NCI-H2107 treated with DMSO at 0.1 percent for 48 hours (cell line): ENCODE measurements around the gene BPI.
"Not testable (repeated sequence)": the region's sequence is repeated elsewhere in the genome, so short reads cannot be mapped to it uniquely, and the experiment has no call there.

Experiments
- DNase-seq: peaks from one replicate; lab custom pipeline; 2025; ENCODE audit not compliant: unreplicated experiment; lab: John Stamatoyannopoulos, UW

BPI gene

DNA sequence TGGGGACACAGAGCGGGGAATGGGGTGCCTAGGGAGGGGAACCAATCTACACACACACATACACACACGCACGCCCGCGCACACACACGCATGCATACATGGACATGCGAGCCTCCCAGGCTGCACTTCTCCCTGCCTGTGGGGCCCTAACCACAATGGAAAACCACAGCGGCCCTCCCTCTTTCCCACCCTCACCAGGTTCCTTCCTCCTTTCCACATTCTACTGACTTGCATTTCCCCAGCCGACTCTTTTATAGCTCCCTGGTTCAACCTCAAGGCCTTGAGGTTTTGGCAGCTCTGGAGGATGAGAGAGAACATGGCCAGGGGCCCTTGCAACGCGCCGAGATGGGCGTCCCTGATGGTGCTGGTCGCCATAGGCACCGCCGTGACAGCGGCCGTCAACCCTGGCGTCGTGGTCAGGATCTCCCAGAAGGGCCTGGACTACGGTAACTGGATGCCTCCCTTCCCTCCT lies at the start of gene BPI:
TSS of gene BPI (plus strand) at position 249 of the 472 bp plus-strand sequence. CDS start at position 317, 68 bp downstream.
- no peak for DNase-seq

DNA sequence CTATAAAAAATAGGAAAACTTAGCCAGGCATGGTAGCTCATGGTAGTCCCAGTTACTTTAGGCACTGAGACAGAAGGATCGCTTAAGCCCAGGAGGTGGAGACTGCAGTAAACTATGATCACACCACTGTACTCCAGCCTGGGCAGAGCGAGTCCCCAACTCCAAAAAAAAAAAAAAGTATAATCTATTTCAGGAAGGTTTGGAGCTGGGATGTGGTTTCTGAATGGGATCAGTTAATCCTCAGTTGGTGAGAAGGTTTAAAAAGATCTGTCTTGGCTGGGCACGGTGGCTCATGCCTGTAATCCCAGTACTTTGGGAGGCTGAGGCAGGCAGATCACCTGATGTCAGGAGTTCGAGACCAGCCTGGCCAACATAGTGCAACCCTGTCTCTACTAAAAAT lies 49.3 kb upstream of the BPI start:
- DNase-seq, result not testable (repeated sequence)

DNA sequence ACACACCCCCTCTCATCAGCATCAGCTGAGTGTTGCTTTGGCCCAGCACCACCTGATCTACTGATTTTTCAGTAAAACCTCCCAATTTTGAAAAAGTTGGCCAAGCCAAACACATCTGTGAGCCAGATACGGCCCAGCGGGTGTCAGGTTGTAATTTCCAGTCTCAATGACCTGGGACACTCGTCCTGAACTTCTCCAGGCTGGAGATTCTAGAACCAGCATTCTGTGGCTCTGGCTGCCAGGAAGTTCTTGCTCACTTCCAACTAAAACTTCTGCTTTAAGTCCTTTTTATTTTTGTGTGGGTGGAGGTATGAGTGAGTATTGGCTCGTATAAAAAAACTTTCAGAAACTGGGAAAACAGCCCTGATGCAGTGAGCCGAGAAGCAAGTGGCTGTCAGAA lies 48.6 kb upstream of the BPI start:
- DNase-seq, result no peak

DNA sequence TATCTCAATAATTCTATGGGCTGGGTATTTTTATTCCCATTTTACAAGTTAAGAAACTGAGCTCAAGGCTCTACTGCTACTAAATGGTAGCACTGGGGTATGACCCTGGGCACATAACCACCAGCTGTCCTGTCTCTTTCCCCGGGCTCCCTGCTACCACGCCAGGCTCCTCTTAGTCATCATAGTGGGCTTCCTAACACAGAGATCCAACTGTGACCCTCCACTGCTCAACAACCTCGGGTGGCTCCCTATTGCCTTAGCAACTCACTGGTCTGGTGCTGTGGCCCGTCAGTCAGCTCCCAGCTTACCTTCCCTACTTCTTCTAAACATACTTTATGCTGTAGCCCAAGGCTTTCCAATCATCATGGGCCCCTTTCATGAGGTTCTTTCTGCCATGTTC lies 47.9 kb upstream of the BPI start:
- no peak for DNase-seq

DNA sequence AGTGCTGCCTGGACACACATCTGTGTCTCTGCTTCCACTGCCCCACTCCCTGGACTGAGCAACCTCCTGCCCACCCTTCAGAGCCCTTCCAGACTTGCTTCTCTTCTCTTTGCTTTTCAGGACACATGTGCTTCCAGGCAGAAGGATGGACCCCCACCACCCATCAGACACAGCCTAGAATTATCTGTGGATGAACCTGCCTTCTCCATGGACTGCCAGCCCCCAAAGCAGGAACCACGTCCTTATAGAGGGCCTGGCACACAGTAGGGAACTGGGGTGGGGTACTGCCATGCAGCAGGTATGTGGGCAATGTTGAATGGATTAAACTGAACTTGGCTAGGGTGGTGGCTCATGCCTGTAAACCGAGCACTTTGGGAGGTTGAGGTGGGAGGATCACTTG lies 47.0 kb upstream of the BPI start:
- no peak for DNase-seq

DNA sequence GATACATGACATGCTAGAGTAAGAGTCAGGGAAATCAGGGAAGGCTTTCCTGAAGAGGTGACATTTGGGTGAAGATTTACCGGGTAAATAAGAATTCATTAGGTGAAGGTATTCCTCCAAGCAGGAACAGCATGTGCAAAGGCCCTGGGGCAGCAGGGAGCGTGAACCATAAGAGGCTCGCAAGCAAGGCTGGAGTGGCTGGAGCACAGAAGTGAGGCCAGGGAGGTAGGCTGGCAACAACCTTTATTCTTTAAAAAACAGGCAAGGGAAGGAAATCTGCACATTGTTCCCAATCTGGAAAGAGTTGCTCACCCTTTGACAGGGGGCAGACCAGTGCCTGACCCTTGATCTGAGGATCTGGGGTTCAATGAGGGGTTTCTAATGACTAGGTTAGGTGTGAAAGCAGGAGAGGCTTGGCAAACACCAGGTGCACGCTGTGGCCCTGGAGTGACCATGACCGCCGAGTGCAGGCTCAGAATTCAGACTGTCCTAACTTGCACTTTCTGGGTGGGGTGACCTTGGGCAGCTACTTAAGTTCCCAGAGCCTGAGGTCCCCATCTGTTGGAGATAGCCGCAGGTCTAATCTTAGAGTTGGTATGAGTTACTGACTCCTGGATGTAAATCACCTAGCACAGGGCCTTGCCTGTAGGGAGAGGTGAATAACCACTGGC lies 45.3 kb upstream of the BPI start:
- no peak for DNase-seq

DNA sequence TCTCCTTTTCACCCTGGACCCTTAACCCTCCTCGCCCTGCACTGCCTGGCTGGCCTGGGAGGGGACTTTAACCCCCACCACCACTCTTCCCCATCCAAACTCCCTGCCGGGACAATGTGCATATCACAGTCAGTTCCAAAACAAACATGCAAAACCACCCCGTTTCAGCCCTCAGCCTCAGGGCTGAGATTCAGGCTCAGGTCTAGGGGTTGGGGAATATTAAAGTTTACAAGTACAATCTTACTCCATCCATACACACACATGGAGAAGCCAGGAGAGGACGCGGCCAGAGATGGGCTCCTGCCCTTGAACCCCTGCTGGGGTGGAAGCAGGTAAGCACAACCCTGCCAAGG lies 44.0 kb upstream of the BPI start:
- no peak for DNase-seq

DNA sequence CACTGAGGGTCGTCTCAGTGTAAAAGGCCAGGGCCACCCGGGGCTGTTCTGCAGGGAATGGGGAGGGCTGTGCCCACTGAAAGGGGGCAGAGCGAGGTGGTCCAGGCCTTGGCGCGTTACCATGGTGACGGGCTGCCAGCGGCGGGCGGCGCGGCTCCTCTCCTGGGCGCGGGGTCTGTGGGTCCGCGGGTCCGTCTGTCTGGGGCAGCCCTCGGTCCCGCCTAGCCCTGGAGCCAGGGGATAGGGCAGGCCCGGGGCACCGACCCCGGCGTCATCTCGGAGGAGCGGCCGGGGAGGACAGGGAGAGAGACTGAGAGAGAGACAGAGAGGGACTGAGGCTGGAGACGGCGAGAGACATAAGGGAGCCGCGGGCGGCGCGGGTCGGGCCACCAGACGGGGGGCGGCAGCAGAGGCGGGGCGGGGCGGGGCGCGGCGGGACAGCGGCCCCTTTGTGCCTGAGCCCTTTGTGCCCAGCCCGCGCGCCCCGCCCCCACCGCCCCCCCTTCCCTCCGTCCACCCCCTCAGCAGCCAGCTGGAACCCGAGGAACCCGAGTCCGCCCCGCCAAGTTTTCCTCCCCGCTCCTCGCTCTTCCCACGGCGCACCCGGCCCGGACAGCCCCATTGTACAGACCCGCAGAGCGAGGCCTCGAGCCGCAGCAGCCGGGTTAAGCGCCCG lies 43.4 kb upstream of the BPI start, which contains the start of gene KIAA1755:
TSS of gene KIAA1755 (minus strand) at position 358 of the 676 bp plus-strand sequence. CDS start at position 123, 235 bp downstream.
- no peak for DNase-seq

DNA sequence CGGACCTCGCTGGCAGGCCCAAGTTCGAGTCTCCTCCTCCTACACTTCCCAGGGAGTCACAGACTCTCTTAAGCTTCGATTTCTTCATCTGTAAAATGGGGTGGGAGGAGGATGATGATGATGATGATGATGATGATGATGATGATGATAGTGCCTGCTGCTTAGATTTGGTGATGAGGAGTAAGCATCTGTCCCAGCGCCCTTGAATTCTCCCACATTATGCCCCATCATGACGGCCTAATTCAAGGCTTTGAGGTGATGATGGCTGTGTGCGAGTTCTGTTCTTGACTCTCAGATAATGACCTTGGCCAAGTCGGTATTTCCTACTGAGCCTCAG lies 42.9 kb upstream of the BPI start:
- no peak for DNase-seq

DNA sequence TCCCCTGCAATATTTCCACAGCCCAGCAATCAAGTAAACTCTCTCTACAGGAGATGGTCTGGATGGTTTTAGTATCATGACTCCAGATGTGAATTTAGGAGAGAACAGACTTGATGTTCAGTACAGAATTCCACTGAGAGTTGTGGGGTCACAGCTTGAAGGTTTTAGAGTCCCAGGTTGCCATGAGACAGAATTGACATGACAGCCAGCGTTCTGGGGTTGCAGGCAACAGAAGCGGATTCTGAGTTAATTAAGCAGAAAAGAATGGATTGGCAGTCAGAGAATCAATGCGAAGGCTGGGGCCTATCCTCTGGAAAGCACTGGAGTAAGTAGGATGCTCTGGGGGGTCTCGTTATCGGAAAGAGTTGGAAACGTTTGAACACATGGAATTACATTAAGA lies 41.0 kb upstream of the BPI start:
- DNase-seq, result no peak

DNA sequence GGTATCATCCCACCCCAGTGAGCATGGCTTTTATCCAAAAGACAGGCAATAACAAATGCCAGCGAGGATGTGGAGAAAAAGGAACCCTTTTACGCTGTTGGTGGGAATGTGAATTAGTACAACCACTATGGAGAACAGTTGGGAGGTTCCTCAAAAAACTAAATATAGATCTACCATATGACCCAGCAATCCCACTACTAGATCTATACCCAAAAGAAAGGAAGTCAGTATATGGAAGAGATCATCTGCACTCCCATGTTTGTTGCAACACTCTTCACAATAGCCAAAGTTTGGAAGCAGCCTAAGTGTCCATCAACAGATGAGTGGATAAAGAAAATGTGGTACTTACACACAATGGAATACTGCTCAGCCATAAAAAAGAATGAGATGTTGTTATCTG lies 37.5 kb upstream of the BPI start:
- no peak for DNase-seq

DNA sequence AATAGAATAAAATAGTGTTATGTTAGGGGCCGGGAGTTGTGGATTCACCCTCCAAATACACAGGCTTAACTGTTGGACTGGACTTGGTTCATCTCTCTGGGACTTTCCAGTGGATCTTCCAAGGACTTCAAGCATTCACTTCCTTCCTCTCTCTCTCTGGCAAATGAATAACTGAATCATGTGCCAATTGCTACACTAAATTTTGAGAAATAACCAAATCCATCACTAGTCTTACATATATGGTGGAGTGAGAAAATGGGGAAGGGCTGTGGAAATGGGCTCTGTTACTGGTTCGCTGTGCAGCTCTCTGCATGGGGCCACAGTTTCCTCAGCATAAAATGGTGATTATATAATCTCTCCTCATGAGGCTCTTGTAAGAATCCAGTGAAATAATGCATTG lies 36.7 kb upstream of the BPI start:
- DNase-seq, result no peak

DNA sequence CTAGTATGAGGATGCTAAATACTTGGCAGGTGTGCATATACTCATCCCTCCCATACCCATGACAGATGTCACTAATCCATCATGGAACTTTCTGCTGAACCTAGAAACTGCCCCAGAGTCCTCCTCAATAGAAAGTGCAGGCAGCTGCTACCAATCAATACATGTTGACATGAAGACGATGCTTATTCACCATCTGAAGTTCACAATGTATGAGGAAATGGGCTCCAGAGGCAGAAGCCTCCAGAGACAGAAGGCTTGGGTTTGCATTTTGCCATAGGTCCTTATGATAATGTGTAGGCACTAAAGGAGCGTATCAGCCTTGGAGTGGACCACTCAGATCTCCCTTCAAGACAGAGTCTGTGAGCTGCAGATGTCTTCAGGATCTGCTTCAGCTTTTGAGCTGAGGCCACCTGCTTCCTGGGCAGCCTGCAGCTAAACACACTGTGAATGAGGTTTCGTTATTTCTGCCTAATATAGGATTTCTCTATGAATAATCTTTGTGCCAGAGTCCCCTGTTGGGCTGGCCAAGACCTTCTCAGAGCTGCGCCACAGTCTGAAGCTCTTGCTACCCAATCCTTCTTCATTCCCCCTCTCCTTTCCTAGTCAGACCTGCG lies 35.9 kb upstream of the BPI start:
- no peak for DNase-seq

DNA sequence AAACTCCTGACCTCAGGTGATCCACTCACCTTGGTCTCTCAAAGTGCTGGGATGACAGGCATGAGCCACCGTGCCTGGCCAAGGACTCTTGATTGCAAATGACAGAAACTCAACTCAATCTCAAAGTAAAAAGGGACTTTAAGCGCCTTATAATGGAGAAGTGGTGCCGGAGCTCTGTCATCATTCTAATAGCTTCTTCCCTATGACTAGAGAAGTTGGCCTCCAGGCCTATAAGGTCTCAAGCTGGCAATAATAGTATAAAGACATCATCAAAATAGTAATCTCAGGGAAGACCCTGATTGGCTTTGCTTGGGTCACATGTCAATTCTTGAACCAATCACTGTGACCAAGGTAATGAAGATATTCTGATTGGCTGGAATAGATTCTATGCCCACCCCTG lies 34.9 kb upstream of the BPI start:
- DNase-seq, result no peak

DNA sequence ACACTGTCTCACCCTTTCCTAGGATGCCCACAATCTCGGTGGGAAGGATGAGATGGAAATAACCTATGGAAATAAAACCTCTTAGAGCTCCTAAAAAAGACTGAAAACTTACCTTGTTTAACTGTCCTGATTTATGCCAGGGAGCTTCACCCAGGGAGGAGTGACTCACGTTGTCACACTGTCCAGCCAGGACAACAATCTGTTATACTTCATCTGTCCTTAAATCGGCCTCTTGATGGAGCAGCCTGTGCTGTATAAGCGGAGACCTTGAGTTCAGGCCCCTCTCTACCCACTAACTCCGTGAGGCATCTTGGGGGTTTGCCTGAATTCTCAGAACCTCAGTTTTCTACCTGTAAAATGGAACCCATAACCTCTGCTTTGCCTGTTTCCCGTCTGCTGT lies 34.2 kb upstream of the BPI start:
- no peak for DNase-seq

DNA sequence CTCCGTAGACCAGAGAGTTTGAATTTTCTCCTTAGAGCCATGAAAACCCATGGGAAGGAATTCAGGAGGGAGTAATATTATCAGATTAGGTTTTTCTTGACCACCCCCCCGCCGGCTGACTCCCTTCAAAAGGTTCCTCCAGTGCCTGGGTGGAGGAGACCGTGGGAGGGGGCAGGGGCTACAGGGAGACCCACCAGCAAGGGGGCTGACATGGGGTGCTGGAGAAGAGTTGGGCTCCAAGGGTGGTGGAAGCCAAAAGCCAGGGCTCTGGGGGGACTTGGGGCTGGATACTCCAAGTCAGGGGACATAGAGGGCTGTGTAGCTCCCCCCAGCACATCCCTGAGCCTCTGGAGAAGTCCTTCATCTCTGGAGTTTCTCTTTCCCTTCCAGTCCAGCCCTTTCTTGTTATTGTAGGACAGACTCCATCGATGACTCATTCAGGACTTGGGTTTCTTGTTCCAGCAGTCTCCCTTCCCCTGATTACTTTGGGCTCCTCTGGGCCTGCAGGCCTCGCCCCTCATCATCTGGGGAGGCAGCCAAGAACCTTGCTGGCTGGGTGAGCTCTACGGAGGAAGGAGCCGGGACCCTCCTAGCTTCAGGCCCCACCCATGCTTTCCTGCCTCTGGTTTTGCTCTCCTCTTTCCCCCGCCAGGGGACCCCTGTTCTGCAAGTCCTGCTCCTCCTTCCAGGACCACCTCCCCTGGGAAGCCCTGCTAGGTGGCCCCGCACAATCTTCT lies 32.9 kb upstream of the BPI start:
- no peak for DNase-seq

DNA sequence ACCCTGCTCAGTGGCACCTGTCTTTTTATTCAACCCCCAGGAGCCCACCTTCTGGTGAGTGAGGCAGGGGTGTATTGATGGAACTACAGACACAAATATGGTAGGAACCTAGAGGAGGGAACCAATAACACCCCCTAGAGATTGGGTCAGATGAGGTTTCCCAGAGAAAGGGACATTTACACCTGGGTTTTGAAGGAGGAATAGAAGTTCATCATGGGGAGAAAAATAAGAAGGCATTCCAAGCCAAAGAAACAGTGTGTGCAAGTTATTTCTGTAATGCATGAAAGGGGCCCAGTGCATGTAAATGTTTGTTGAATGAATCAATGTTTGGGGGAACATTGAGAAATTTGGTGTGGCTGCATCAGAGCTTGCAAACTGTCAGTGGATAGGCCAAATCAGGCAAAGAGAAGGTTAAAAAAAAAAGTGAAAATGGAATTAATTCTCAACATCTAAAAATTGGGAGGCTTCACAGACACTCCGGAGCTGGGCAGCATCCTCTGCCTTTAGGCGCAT lies 32.3 kb upstream of the BPI start:
- no peak for DNase-seq

DNA sequence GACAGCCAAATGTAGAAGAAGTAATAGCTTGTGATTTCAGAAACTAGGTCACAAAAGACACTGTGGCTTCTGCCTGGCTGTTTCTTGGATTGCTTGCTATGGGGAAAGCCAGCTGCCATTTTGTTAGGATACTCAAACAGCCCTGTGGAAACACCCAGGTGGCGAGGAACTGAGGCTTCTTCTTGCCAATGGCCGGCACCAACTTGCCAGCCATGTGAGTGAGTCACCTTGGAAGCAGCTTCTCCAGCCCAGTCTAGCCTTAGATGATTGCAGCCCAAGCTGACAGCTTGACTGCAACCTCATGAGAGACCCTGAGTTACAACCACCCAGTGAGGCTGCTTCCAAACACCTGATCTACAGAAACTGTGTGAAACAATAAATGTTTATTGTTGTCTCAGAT lies 31.6 kb upstream of the BPI start:
- DNase-seq, result no peak

DNA sequence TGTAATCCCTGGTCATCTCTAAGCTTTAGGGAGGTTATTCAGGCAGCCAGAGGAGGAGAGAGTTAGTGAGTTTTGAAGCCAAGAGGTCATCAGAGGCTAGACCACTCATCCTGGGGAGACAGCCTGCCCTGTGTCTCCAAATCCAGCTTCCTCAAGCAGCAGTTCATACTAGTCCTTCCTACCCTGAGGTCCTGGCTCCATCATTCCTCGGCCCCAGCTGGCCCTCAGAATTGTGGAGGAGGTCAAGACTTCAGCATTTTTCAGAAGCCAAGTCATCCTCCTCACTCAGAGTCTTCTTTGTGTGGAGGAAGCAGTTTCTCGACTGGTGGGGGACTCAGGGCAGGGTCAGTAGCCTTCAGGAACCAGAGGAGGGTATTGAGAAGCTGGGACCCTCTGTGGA lies 31.0 kb upstream of the BPI start:
- no peak for DNase-seq

DNA sequence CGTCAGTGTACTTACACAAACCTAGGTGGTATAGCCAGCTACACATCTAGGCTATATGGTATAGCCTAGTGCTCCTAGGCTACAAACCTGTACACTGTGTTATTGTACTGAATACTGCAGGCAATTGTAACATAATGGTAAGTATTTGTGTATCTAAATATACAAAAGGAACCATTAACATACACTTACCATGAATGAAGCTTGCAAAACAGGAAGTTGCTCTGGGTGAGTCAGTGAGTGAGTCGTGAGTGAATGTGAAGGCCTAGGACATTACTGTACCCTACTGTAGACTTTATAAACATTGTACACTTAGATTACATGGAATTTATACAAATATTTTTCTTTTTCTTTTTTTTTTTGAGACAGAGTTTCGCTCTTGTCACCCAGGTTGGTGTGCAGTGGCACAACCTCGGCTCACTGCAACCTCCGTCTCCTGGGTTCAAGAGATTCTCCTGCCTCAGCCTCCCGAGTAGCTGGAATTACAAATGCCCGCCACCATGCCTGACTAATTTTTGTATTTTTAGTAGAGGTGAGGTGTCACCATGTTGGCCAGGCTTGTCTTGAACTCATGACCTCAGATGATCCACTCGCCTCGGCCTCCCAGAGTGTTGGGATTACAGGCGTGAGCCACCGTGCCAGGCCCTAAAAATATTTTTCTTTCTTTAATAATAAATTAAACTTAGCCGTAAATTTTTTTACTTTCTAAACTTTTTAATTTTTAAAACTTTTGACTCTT lies 28.0 kb upstream of the BPI start:
- DNase-seq, result no peak

DNA sequence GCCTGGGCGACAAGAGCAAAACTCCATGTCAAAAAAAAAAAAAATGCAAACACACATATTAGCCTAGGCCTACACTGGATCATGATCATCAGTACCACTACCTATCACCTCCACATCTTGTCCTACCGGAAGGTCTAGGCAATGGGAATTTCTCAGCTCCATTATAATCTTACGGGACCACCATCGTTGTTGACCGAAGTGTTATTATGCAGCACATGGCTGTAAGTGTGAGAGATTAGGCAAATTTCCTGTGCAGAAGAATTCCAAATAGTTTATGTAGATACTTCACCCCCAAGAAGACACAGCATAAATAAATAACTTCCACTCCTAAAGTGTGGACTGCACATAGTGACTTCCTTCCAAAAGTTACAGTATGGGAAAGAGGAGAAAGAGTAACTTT lies 26.7 kb upstream of the BPI start:
- no peak for DNase-seq
